Endothelial cell of umbilical vein (primary cell): ENCODE data around the gene TDRD3. TPM values are rescaled to one million over a fixed set of nuclear protein-coding genes. Genes with fewer than 3 reads are reported as not detected.

ENCODE experiments used
- BruUV-seq: library from RNA; stranded (reverse); fragments of 400-500 nt; replicated peaks from 2 replicates; lab custom pipeline; 2021; lab: Mats Ljungman, UMichigan
- CTCF ChIA-PET: fragments of 300-600, 350-600 bp; sonication (Branson Sonifier 250); formaldehyde crosslinking; loops from one replicate; lab custom pipeline; 2021; ENCODE audit warnings: antibody characterized with exemption, inconsistent platforms; lab: Charles Lee
- POLR2A ChIA-PET: fragments of 300-600, 350-600 bp; sonication (Branson Sonifier 250); formaldehyde crosslinking; loops from one replicate; lab custom pipeline; 2021; ENCODE audit warnings: antibody characterized with exemption, inconsistent platforms; lab: Charles Lee
- DNase-seq: peaks from one replicate; pipeline ENCODE4 v3.0.0-alpha.2; 2011; ENCODE audit warnings: low read depth, low spot score
- FAIRE-seq: peaks from 2 replicates; lab custom pipeline; 2011; peaks lifted over from hg19 to GRCh38; lab: Jason Lieb, UNC
- H2AFZ ChIP-seq: 2 replicates; pipeline ENCODE4 v1.6.0; 2012; ENCODE audit warnings: low read depth, low read length, control low read depth, inconsistent platforms
- H3K27ac ChIP-seq: 2 replicates; pipeline ENCODE4 v1.5.1; 2011; ENCODE audit warnings: low read depth, mild to moderate bottlenecking, control low read depth, low read length, moderate library complexity; ENCODE audit not compliant: insufficient read depth
- H3K27me3 ChIP-seq, 2 experiments: 2 replicates each; pipeline versions ENCODE4 v1.6.0 to v1.6.1; 2011; ENCODE audit warnings: low read length in 2 of 2, mixed read lengths in 1 of 2; ENCODE audit not compliant: control insufficient read depth in 2 of 2, insufficient read depth in 2 of 2
- H3K36me3 ChIP-seq, 2 experiments: 2 replicates in 1 of 2; 3 replicates in 1 of 2; pipeline ENCODE4 v1.5.1; 2011; ENCODE audit warnings: low read length in 2 of 2, mild to moderate bottlenecking in 1 of 2, moderate library complexity in 1 of 2; ENCODE audit not compliant: control insufficient read depth in 2 of 2, insufficient read depth in 2 of 2; ENCODE audit errors: extremely low read depth in 1 of 2
- H3K4me1 ChIP-seq: 3 replicates; pipeline ENCODE4 v1.5.1; 2011; ENCODE audit warnings: mild to moderate bottlenecking, low read length; ENCODE audit not compliant: control insufficient read depth, insufficient read depth; ENCODE audit errors: extremely low read depth
- H3K4me2 ChIP-seq: 2 replicates; pipeline ENCODE4 v1.6.1; 2011; ENCODE audit warnings: low read length, control low read depth, mixed read lengths; ENCODE audit not compliant: insufficient read depth
- H3K4me3 ChIP-seq, 3 experiments: fragments of 200-600 bp in 1 of 3; sonication (generic), shearing (Covaris generic) in 1 of 3; replicated peaks in 1 of 3; 2 replicates each; pipeline ENCODE4 v1.5.1; 2011 to 2016; ENCODE audit warnings: control low read depth in 3 of 3, low read length in 3 of 3, mild to moderate bottlenecking in 2 of 3, inconsistent platforms in 1 of 3, low read depth in 1 of 3, moderate library complexity in 1 of 3; ENCODE audit not compliant: insufficient read depth in 1 of 3
- H3K79me2 ChIP-seq: 2 replicates; pipeline ENCODE4 v1.6.0; 2012; ENCODE audit warnings: low read length, inconsistent platforms; ENCODE audit not compliant: control insufficient read depth, insufficient read depth
- H3K9ac ChIP-seq: replicated peaks from 2 replicates; pipeline ENCODE3; 2011; ENCODE audit warnings: low read length, control low read depth; ENCODE audit not compliant: insufficient read depth; ENCODE audit errors: extremely low read depth
- H3K9me1 ChIP-seq: replicated peaks from 3 replicates; pipeline ENCODE4 v1.6.0; 2011; ENCODE audit warnings: mild to moderate bottlenecking, low read length; ENCODE audit not compliant: control insufficient read depth, insufficient read depth; ENCODE audit errors: extremely low read depth
- H3K9me3 ChIP-seq: replicated peaks from 2 replicates; pipeline ENCODE4 v1.5.1; 2012; ENCODE audit warnings: low read length, inconsistent platforms; ENCODE audit not compliant: control insufficient read depth, insufficient read depth
- H4K20me1 ChIP-seq: replicated peaks from 2 replicates; pipeline ENCODE3; 2011; ENCODE audit warnings: mild to moderate bottlenecking, low read length; ENCODE audit not compliant: control insufficient read depth, insufficient read depth; ENCODE audit errors: extremely low read depth
- EZH2 ChIP-seq: IDR thresholded peaks from 2 replicates; pipeline ENCODE4 v1.6.1; 2012; ENCODE audit warnings: borderline replicate concordance, low read depth, mild to moderate bottlenecking, moderate library complexity, low read length, inconsistent platforms; ENCODE audit not compliant: severe bottlenecking
- GATA2 ChIP-seq: IDR thresholded peaks from 2 replicates; pipeline ENCODE4 v1.7.0; 2011; ENCODE audit warnings: low read depth, mild to moderate bottlenecking, moderate library complexity, mixed read lengths, low read length; ENCODE audit not compliant: insufficient read length, insufficient read depth
- MYC ChIP-seq: IDR thresholded peaks from one replicate; pipeline ENCODE4 v1.6.1; 2011; ENCODE audit warnings: mild to moderate bottlenecking, low read depth, low read length
- POLR2A ChIP-seq: IDR thresholded peaks from 2 replicates; pipeline ENCODE4 v1.6.1; 2012; ENCODE audit warnings: low read depth, mild to moderate bottlenecking, control low read depth, low read length
- POLR2AphosphoS5 ChIP-seq: IDR thresholded peaks from 2 replicates; pipeline ENCODE4 v1.6.1; 2012; ENCODE audit warnings: low read depth, mild to moderate bottlenecking, control low read depth, low read length, moderate library complexity; ENCODE audit not compliant: insufficient read depth
- dilution Hi-C: fragments of 300-500 bp; cut with MboI; formaldehyde crosslinking; loops from one replicate; pipeline ENCODE4 v1.15.0; 2019; ENCODE audit warnings: low sequenced_read_pairs; ENCODE audit not compliant: extremely low pct_ligation_motif_present
- intact Hi-C: fragments of 100-400 bp; cut with micrococcal nuclease; formaldehyde crosslinking; loops from one replicate; pipeline ENCODE4 v1.10.0; 2022
- polyA plus RNA-seq, 4 experiments: library from polyadenylated mRNA; depleted of rRNA in 3 of 4; stranded (reverse) in 3 of 4; unstranded in 1 of 4; fragments of >200 nt; gene quantifications; 2 replicates each; pipeline versions ENCODE4 v1.2.1 to v1.2.3, GENCODE V29; 2011 to 2012; ENCODE audit warnings: missing spikeins in 1 of 4
- total RNA-seq: library from RNA; stranded (reverse); gene quantifications from 2 replicates; pipeline ENCODE4 v1.2.3, GENCODE V29; 2021
- TF ChIP-seq, protein P1 (sequence below), 2 donors: IDR thresholded peaks; 1 replicate in 1 of 2; 2 replicates in 1 of 2; pipeline ENCODE4 v1.5.1; 2011; ENCODE audit warnings: low read length in 2 of 2, mild to moderate bottlenecking in 2 of 2, moderate library complexity in 2 of 2, control low read depth in 1 of 2, inconsistent platforms in 1 of 2, low read depth in 1 of 2; ENCODE audit not compliant: insufficient read depth in 1 of 2; ENCODE audit errors: extremely low read depth in 1 of 2
- TF ChIP-seq, protein P2 (sequence below): IDR thresholded peaks from 2 replicates; pipeline ENCODE4 v1.6.1; 2011; ENCODE audit not compliant: insufficient read depth, insufficient read length

TDRD3 gene
- total and polyA plus RNA-seq, 2 donors (not counting 3 experiments of a cell fraction or from before 2014, with no cell fraction given): 3.0 to 16.3 TPM

DNA sequence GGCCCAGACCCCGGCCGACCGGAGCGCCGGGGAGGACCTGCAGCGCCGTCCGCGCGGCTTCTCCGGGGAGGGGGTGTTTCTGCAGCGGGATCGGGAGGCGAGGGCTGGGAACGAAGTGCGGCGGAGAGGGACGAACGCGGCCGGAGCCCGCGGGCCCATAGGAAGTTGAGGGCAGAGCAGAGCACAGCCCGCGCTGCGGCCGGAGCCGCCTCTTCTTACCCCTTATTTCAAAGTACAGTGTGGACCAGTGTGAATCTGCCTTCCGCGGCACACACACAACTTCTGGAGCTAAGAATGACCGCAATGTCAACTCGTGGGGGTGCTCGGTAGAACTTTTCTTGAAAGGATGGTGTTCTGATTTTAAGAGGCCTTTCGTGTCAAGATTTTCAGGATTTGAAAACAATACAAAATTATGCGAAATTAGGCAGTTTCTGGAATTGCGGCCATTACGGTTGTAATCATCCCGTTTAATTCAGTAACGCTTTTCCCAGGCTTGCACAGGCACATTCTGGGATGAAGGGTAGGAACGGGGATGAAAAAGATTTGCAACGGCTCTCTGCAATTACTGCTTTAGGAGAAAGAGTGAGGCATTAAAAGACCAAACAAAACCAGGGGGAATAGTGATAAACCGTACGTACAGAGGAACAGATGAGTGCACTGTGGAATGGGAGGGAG is 821 bp downstream of the TDRD3 start:
- peak overlapping the region; percentile 76 to 97 (median 94) for H3K4me3 ChIP-seq
- intact Hi-C loops: loop anchor here (2.0 to 10.0 kb wide), 3 partner anchors 113 to 866 kb away; no protein-coding TSS in a partner anchor
- peak overlapping the region; percentile 94 for H2AFZ ChIP-seq
- H3K4me2 ChIP-seq: peak overlapping the region; percentile 100
- no peaks in the 10 kb centered on the region for H3K9me1 ChIP-seq
- H4K20me1 ChIP-seq: no peaks in the 10 kb centered on the region
- POLR2A ChIA-PET: interaction anchor here (0.6 kb wide), 1 partner anchor 117 kb away, joined by 3 read pairs; no protein-coding TSS in a partner anchor
- no TSS peak for BruUV-seq
- H3K4me1 ChIP-seq: peaks cover 23% of the 10 kb centered on the region
- dilution Hi-C loops: no loop called here
- CTCF ChIA-PET: interaction anchor here (0.6 to 3.3 kb wide), 3 partner anchors 33 to 1923 kb away, joined by 3 to 17 read pairs (median 8); no protein-coding TSS in a partner anchor
- H3K79me2 ChIP-seq: peaks cover 16% of the 10 kb centered on the region
- no peaks in the 10 kb centered on the region for H3K9me3 ChIP-seq
- H3K36me3 ChIP-seq: no peaks in the 10 kb centered on the region
- no peaks in the 10 kb centered on the region for H3K27me3 ChIP-seq
- FAIRE-seq: no peak
- H3K9ac ChIP-seq: peak overlapping the region; percentile 97
- DNase-seq: peak; percentile 65
- TF ChIP-seq, protein P1, sequence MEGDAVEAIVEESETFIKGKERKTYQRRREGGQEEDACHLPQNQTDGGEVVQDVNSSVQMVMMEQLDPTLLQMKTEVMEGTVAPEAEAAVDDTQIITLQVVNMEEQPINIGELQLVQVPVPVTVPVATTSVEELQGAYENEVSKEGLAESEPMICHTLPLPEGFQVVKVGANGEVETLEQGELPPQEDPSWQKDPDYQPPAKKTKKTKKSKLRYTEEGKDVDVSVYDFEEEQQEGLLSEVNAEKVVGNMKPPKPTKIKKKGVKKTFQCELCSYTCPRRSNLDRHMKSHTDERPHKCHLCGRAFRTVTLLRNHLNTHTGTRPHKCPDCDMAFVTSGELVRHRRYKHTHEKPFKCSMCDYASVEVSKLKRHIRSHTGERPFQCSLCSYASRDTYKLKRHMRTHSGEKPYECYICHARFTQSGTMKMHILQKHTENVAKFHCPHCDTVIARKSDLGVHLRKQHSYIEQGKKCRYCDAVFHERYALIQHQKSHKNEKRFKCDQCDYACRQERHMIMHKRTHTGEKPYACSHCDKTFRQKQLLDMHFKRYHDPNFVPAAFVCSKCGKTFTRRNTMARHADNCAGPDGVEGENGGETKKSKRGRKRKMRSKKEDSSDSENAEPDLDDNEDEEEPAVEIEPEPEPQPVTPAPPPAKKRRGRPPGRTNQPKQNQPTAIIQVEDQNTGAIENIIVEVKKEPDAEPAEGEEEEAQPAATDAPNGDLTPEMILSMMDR (IDR thresholded peaks at IDR 0.05; ENCODE audit: extremely low read depth in 1 of 2, insufficient read depth in 1 of 2, low read depth in 1 of 2, low read length in 2 of 2): no peak
- TF ChIP-seq POLR2A (peak; percentile 26), GATA2 (no peak), EZH2 (no peak), MYC (no peak), POLR2AphosphoS5 (peak; percentile 59)
- TF ChIP-seq, protein P2, sequence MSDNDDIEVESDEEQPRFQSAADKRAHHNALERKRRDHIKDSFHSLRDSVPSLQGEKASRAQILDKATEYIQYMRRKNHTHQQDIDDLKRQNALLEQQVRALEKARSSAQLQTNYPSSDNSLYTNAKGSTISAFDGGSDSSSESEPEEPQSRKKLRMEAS: no peak
- peak overlapping the region; percentile 93 for H3K27ac ChIP-seq
